NCI-H1417 (cell line): ENCODE results near the gene RABL2B.

ENCODE experiments used
- DNase-seq, 3 experiments: peaks; one replicate each; lab custom pipeline; 2025; lab: John Stamatoyannopoulos, UW

Gene RABL2B

GRCh38 chr22:50738649-50739227 is 44.7 kb downstream of the RABL2B start:
- DNase-seq, result no peak

- no peak for DNase-seq
These were observed 45.4 kb downstream of the RABL2B start, which contains the start of gene ACR for GRCh38 chr22:50737728-50738648. Gene ACR, plus strand, starts transcription at chr22:50738204. Its CDS starts 32 bp downstream, at chr22:50738236.

- no peak for DNase-seq
These were observed 47.8 kb downstream of the RABL2B start for GRCh38 chr22:50735739-50736030.

- no peak for DNase-seq
These were observed 48.3 kb downstream of the RABL2B start for GRCh38 chr22:50734986-50735738.

- DNase-seq, result no peak
These were observed 49.1 kb downstream of the RABL2B start for GRCh38 chr22:50734343-50734771.

- DNase-seq, result no peak
These were observed 49.7 kb downstream of the RABL2B start for GRCh38 chr22:50733521-50734342.

GRCh38 chr22:50732681-50733080 is 50.8 kb downstream of the RABL2B start:
- DNase-seq, result no peak

- DNase-seq, result peak in 1 of 3 experiments; percentile 4
These were observed 51.4 kb downstream of the RABL2B start for GRCh38 chr22:50731811-50732624.

GRCh38 chr22:50730941-50731661 is 52.3 kb downstream of the RABL2B start:
- no peak for DNase-seq

- no peak for DNase-seq
These were observed 53.2 kb downstream of the RABL2B start for GRCh38 chr22:50730013-50730891.

- peak; percentile 24 to 73 (median 58) for DNase-seq
These were observed 53.9 kb downstream of the RABL2B start for GRCh38 chr22:50729391-50730012.

- no peak for DNase-seq
These were observed 54.9 kb downstream of the RABL2B start for GRCh38 chr22:50728523-50728931.

GRCh38 chr22:50727678-50728522 is 55.5 kb downstream of the RABL2B start:
- DNase-seq, result no peak

GRCh38 chr22:50726643-50727340 is 56.6 kb downstream of the RABL2B start:
- DNase-seq, result no peak

GRCh38 chr22:50725597-50725996 is 57.8 kb downstream of the RABL2B start:
- DNase-seq, result no peak

GRCh38 chr22:50724616-50725015 is 58.8 kb downstream of the RABL2B start:
- no peak for DNase-seq

- no peak for DNase-seq
These were observed 59.4 kb downstream of the RABL2B start for GRCh38 chr22:50723991-50724390.
